ENCODE results near the gene MED26. TPM values are rescaled to one million over a fixed set of nuclear protein-coding genes. Genes with fewer than 3 reads are reported as not detected.
A peak's percentile ranks its signal among the peaks of the same experiment; 100 is the strongest.

MED26 gene
- total RNA-seq, 1 experiment from 2014 or later = 15.6 TPM

GRCh38 chr19:16628984-16629691 is 1.1 kb upstream of the MED26 start:
- peak overlapping the region; percentile 100 for H3K4me3 ChIP-seq (ENCODE audit: low read depth, low read length, poor library complexity, severe bottlenecking)
- no peaks in the 10 kb centered on the region for H3K27me3 ChIP-seq (replicated peaks; ENCODE audit: insufficient read depth, low read depth, low read length, poor library complexity)
- DNase-seq (ENCODE audit: low spot score) = peak; percentile 57
- CTCF ChIA-PET = no interaction called here
- H3K9me3 ChIP-seq (ENCODE audit: low read depth, low read length, poor library complexity, severe bottlenecking) = no peaks in the 10 kb centered on the region
- no peak for TF ChIP-seq CTCF (conservative IDR thresholded peaks at IDR 0.05; ENCODE audit: low read depth, low read length)
- no peak for TF ChIP-seq EZH2 (IDR thresholded peaks at IDR 0.05; ENCODE audit: borderline replicate concordance, low read depth, low read length, poor library complexity, severe bottlenecking)
- H3K4me1 ChIP-seq (ENCODE audit: insufficient read depth, low read length, poor library complexity, severe bottlenecking) = peaks cover 15% of the 10 kb centered on the region
- intact Hi-C loops (cut with micrococcal nuclease; ENCODE audit: unreplicated experiment) = loop anchor here (5.0 kb wide), 2 partner anchors 57 to 448 kb away; partner anchors contain the start of genes HAUS8, MYO9B and SLC35E1
- POLR2A ChIA-PET (ENCODE audit: low non-redundant PET) = no interaction called here
- peak overlapping the region; percentile 98 for H3K27ac ChIP-seq (ENCODE audit: low read depth, low read length, poor library complexity, severe bottlenecking)
- TSS peak; percentile 88 for BruUV-seq (replicated peaks)
- H3K36me3 ChIP-seq (ENCODE audit: insufficient read depth, low read length, poor library complexity, severe bottlenecking) = peaks cover 25% of the 10 kb centered on the region

GRCh38 chr19:16627928-16628182 is 149 bp downstream of the MED26 start:
- no TSS peak for BruUV-seq (replicated peaks)
- Histone ChIP-seq H3K4me1 (ENCODE audit: insufficient read depth, low read length, poor library complexity, severe bottlenecking) (peaks cover 15% of the 10 kb centered on the region), H3K27me3 (replicated peaks; ENCODE audit: insufficient read depth, low read depth, low read length, poor library complexity) (no peaks in the 10 kb centered on the region), H3K4me3 (ENCODE audit: low read depth, low read length, poor library complexity, severe bottlenecking) (peak overlapping the region; percentile 100), H3K36me3 (ENCODE audit: insufficient read depth, low read length, poor library complexity, severe bottlenecking) (peaks cover 13% of the 10 kb centered on the region), H3K27ac (ENCODE audit: low read depth, low read length, poor library complexity, severe bottlenecking) (peak overlapping the region; percentile 98), H3K9me3 (ENCODE audit: low read depth, low read length, poor library complexity, severe bottlenecking) (no peaks in the 10 kb centered on the region)
- DNase-seq (ENCODE audit: low spot score) = no peak
- TF ChIP-seq EZH2 (IDR thresholded peaks at IDR 0.05; ENCODE audit: borderline replicate concordance, low read depth, low read length, poor library complexity, severe bottlenecking) (no peak), CTCF (conservative IDR thresholded peaks at IDR 0.05; ENCODE audit: low read depth, low read length) (no peak)
- ChIA-PET CTCF (no interaction called here), POLR2A (ENCODE audit: low non-redundant PET) (no interaction called here)
- intact Hi-C loops (cut with micrococcal nuclease; ENCODE audit: unreplicated experiment) = loop anchor here (5.0 kb wide), 2 partner anchors 56 to 449 kb away; partner anchors contain the start of genes HAUS8, MYO9B and SLC35E1

GRCh38 chr19:16627193-16627927 is 644 bp downstream of the MED26 start:
- BruUV-seq (replicated peaks) = no TSS peak
- H3K9me3 ChIP-seq (ENCODE audit: low read depth, low read length, poor library complexity, severe bottlenecking) = no peaks in the 10 kb centered on the region
- intact Hi-C loops (cut with micrococcal nuclease; ENCODE audit: unreplicated experiment) = loop anchor here (5.0 kb wide), 2 partner anchors 55 to 450 kb away; partner anchors contain the start of genes HAUS8, MYO9B and SLC35E1
- H3K27ac ChIP-seq (ENCODE audit: low read depth, low read length, poor library complexity, severe bottlenecking) = peak overlapping the region; percentile 98
- peaks cover 15% of the 10 kb centered on the region for H3K4me1 ChIP-seq (ENCODE audit: insufficient read depth, low read length, poor library complexity, severe bottlenecking)
- ChIA-PET CTCF (interaction anchor here (1.2 kb wide), 1 partner anchor 99 kb away, joined by 3 read pairs; no protein-coding TSS in a partner anchor), POLR2A (ENCODE audit: low non-redundant PET) (no interaction called here)
- peak overlapping the region; percentile 100 for H3K4me3 ChIP-seq (ENCODE audit: low read depth, low read length, poor library complexity, severe bottlenecking)
- DNase-seq (ENCODE audit: low spot score) = peak; percentile 29
- H3K36me3 ChIP-seq (ENCODE audit: insufficient read depth, low read length, poor library complexity, severe bottlenecking) = peaks cover 11% of the 10 kb centered on the region
- H3K27me3 ChIP-seq (replicated peaks; ENCODE audit: insufficient read depth, low read depth, low read length, poor library complexity) = no peaks in the 10 kb centered on the region
- TF ChIP-seq EZH2 (IDR thresholded peaks at IDR 0.05; ENCODE audit: borderline replicate concordance, low read depth, low read length, poor library complexity, severe bottlenecking) (no peak), CTCF (conservative IDR thresholded peaks at IDR 0.05; ENCODE audit: low read depth, low read length) (0 out of 2 replicates have a peak, but pooled peaks have one; percentile 9)

All from A673 (cell line).